AG04449 (cell line): ENCODE measurements around the gene CREB5.

Experiments used
- CTCF ChIA-PET: fragments of 350-600 bp; formaldehyde crosslinking; extraction: SDS; loops from one replicate; lab custom pipeline; 2021; ENCODE audit warnings: antibody characterized with exemption; lab: Yijun Ruan, JAX
- POLR2A ChIA-PET: fragments of 400-600, 350-600 bp; formaldehyde crosslinking; extraction: SDS; loops from one replicate; lab custom pipeline; 2020; ENCODE audit warnings: antibody characterized with exemption, inconsistent platforms; lab: Yijun Ruan, JAX
- DNase-seq: peaks from one replicate; pipeline ENCODE4 v3.0.0-alpha.2; 2010; ENCODE audit warnings: low read depth, low spot score
- H3K4me3 ChIP-seq: 2 replicates; pipeline ENCODE4 v1.5.1; 2011; ENCODE audit warnings: low read depth, mild to moderate bottlenecking, control low read depth, low read length
- TF ChIP-seq, protein P1 (sequence below): IDR thresholded peaks from one replicate; pipeline ENCODE4 v1.5.1; 2011; ENCODE audit warnings: mild to moderate bottlenecking, moderate library complexity, low read length, control low read depth, inconsistent platforms; ENCODE audit not compliant: insufficient read depth; ENCODE audit errors: missing control alignments

The CREB5 gene

DNA sequence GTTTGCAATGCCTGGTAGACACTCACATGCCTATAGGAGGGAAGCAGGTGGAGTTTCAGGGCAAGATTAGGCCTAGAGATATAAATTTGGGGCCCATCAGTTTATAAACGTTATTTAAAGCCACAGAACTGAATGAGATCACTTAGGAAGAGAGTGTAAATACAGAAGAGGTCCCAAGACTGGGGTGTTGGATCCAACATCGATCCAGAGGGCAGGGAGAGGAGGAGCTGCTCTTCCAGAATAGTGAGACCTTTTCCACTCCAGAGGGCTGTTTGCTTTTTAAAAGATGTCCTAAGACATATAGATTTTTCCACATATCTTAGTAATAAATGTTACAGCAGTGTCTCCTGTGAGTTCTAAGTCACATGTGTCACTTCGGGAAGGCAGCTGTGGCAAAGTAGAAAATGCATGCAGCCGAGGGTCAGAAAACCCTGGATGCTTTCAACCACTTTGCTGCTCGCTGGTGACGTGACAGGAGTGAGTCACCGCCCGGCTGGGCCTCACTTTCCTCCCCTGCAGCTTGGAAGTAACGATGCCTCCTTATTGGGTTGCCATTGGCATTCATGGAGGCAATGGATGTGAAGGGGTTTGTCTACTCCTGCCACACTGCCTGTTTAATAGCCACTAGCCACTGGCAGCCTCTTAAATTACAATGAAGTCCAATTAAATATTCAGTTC lies 450.4 kb downstream of the CREB5 start:
- ChIA-PET POLR2A (no interaction called here), CTCF (interaction anchor here (0.6 kb wide), 1 partner anchor 67 kb away, joined by 3 read pairs; no protein-coding TSS in a partner anchor)
- DNase-seq = no peak
- TF ChIP-seq, protein P1, sequence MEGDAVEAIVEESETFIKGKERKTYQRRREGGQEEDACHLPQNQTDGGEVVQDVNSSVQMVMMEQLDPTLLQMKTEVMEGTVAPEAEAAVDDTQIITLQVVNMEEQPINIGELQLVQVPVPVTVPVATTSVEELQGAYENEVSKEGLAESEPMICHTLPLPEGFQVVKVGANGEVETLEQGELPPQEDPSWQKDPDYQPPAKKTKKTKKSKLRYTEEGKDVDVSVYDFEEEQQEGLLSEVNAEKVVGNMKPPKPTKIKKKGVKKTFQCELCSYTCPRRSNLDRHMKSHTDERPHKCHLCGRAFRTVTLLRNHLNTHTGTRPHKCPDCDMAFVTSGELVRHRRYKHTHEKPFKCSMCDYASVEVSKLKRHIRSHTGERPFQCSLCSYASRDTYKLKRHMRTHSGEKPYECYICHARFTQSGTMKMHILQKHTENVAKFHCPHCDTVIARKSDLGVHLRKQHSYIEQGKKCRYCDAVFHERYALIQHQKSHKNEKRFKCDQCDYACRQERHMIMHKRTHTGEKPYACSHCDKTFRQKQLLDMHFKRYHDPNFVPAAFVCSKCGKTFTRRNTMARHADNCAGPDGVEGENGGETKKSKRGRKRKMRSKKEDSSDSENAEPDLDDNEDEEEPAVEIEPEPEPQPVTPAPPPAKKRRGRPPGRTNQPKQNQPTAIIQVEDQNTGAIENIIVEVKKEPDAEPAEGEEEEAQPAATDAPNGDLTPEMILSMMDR = no peak
- no peak overlapping the region for H3K4me3 ChIP-seq

DNA sequence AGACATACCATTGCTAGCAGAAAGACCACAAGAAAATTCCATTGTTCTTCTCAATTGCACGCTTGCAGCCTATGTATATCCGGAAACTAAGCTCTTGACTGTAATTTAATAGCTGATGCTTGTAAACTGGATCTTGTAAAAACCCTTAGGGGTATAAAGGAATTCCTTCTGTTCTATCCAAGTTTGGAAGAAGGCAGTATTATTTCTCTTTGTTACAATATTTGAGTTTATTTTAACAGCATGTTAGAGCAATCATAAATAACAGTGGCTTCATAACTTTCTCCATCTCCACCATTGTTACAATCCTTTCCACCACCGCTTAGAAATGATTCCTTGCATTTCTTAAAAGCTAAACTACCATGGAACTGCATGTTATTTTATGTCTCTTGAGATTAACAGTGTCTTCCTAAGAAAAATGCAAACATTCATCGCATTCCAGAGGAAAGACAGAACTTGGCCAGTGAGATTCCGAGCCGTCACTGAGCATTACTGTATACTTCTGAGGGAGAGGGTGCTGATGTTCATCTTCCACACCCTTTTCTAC lies 453.4 kb downstream of the CREB5 start:
- ChIA-PET CTCF (interaction anchor here (2.6 kb wide), 1 partner anchor 11 kb away, joined by 11 read pairs; no protein-coding TSS in a partner anchor), POLR2A (no interaction called here)
- DNase-seq = peak; percentile 45
- TF ChIP-seq, protein P1 = no peak
- H3K4me3 ChIP-seq = no peak overlapping the region

DNA sequence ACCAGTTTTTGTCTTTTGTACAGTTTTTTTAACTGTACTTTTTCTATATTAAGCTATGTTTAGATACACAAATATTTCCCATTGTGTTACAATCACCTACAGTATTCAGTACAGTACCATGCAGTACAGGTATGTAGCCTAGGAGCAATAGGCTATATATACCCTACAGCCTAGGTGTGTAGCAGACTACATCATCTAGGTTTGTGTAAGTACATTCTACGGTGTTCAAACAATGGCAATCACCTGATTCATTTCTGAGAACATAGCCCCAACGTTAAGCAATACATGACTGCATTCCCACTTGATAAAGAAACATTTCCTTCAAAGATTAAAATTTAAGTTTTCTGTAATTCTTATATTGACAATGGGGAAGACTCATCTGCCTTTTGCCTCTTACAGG lies 456.4 kb downstream of the CREB5 start:
- DNase-seq = no peak
- no peak overlapping the region for H3K4me3 ChIP-seq
- TF ChIP-seq, protein P1 = no peak
- ChIA-PET POLR2A (no interaction called here), CTCF (interaction anchor here (0.8 to 2.3 kb wide), 4 partner anchors 11 to 238 kb away, joined by 3 to 5 read pairs (median 4); no protein-coding TSS in a partner anchor)

DNA sequence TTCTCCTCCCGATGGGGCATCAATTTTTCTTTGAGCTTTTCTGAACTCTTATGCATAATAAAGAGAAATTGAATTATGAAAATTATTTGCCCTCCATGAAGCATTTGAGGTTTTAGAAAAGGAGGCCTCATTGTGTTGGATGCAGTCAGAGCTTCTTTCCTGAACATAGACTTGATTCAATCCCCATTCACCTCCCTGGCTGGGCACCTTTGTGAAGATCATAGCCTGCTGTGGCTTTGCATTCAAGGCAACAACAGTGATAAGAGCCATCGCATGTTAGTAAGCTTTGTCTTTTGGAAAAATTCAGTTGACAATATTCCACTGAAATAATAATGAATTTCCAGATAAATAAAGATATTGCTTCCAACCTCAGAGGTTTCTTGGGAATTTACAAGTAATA lies 458.8 kb downstream of the CREB5 start:
- ChIA-PET POLR2A (interaction anchor here (0.5 kb wide), 1 partner anchor 210 kb away, joined by 4 read pairs; no protein-coding TSS in a partner anchor), CTCF (interaction anchor here (1.3 to 1.5 kb wide), 3 partner anchors 51 to 574 kb away, joined by 3 to 10 read pairs (median 3); no protein-coding TSS in a partner anchor)
- TF ChIP-seq, protein P1 = no peak
- DNase-seq = no peak
- H3K4me3 ChIP-seq = no peak overlapping the region

DNA sequence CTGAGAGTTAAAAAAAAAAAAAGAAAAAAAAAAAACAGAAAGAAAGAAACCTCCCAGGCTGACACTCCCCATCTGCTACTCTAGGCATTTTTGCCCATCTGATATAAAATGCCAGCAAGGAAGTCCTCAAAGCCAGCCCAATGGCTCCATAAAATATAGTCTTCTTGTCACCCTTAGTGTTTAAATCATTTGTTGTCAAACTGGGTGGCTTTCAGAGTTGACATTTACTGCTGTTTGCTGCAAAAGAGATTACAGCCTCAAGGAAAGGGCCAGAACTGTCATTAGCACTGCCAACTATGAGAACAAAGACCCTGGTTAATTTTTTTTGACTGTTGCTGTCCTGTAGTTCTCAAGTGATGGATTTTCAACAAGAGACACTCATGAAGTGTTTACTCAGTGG lies 459.3 kb downstream of the CREB5 start:
- ChIA-PET POLR2A (no interaction called here), CTCF (interaction anchor here (1.3 to 1.4 kb wide), 2 partner anchors 235 to 575 kb away, joined by 3 read pairs; no protein-coding TSS in a partner anchor)
- TF ChIP-seq, protein P1 = no peak
- DNase-seq = no peak
- H3K4me3 ChIP-seq = no peak overlapping the region

DNA sequence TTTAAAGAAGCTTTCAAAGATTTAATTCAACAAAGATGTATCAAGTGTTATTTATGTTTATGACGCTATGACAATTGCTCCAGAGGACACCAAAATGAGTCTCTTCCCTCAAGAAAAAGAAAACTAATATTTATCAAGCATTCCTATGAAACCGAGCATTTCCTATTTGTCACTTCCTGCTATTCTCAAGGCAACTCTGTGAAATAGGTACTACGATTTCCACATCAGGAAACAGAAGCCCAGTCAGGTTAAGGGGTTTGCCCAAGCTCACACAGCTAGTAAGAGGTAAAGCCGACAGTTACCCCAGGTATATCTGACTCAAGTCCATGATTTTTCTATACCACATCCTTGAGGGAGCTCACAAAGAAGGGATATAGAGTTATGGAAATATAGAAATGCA lies 459.9 kb downstream of the CREB5 start:
- DNase-seq = no peak
- CTCF ChIA-PET = interaction anchor here (0.8 to 1.3 kb wide), 2 partner anchors 14 to 575 kb away, joined by 3 to 4 read pairs; no protein-coding TSS in a partner anchor
- POLR2A ChIA-PET = no interaction called here
- TF ChIP-seq, protein P1 = no peak
- no peak overlapping the region for H3K4me3 ChIP-seq
